Measurements from ENCODE around the gene ARID1B.

DNA sequence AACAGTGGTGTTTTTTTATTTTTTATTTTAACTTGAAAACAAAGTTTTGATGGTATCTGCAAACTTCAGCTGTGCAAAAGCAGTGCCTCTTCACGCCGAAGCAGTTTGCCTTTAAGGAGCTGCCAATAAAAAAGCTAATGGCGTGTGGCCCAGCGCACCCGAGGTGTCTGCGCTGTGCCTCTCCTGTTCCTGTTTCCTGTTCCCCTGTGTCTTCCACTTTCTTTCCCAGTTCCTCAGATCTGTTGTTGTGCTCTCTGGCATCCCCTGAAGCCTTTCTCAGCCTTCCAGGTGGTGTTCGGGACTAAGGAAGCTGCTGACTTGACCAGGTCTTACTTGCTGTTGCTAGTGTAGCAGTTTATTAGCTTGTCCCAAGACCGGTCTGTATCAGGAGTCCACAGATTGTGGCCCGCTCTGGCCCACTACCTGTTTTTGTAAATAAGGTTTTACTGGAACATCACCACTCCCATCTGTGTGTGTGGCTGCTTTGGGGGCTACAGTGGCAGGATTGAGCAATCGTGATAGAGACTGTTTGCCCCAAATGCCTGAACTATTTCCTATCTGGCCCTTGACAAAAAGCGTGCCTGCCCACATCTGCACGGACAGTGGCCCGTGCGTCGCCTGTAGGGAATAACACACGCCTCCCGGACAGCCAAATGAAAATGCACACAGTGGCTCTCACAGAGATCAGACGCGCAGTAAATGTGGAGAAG, 367.8 kb downstream of the ARID1B start:
- TF ChIP-seq, protein P1, sequence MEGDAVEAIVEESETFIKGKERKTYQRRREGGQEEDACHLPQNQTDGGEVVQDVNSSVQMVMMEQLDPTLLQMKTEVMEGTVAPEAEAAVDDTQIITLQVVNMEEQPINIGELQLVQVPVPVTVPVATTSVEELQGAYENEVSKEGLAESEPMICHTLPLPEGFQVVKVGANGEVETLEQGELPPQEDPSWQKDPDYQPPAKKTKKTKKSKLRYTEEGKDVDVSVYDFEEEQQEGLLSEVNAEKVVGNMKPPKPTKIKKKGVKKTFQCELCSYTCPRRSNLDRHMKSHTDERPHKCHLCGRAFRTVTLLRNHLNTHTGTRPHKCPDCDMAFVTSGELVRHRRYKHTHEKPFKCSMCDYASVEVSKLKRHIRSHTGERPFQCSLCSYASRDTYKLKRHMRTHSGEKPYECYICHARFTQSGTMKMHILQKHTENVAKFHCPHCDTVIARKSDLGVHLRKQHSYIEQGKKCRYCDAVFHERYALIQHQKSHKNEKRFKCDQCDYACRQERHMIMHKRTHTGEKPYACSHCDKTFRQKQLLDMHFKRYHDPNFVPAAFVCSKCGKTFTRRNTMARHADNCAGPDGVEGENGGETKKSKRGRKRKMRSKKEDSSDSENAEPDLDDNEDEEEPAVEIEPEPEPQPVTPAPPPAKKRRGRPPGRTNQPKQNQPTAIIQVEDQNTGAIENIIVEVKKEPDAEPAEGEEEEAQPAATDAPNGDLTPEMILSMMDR (IDR thresholded peaks at IDR 0.05): no peak
- TF ChIP-seq POLR2A (IDR thresholded peaks at IDR 0.05): no peak
